Measurements from ENCODE around the gene DNAJA2.

- TF ChIP-seq CTCF (conservative IDR thresholded peaks at IDR 0.05; ENCODE audit: low read depth, low read length) (no peak), EZH2 (IDR thresholded peaks at IDR 0.05; ENCODE audit: borderline replicate concordance, low read depth, low read length, poor library complexity, severe bottlenecking) (no peak)
Observed at GRCh38 chr16:46970089-46970488, 3.4 kb downstream of the DNAJA2 start.
